B cell (primary cell): ENCODE results near the gene DNAH11. TPM values are rescaled to one million over a fixed set of nuclear protein-coding genes. Genes with fewer than 3 reads are reported as not detected.

Experiments used
- ATAC-seq: fragments of 200-7000 bp; cut with Tn5 transposase; one replicate; pipeline ENCODE4 v1.10.0; 2021; ENCODE audit warnings: low read depth, mild to moderate bottlenecking, moderate number of reproducible peaks, moderate library complexity
- CTCF ChIA-PET: fragments of 350-600 bp; sonication (Branson Sonifier 250); formaldehyde crosslinking; loops from one replicate; lab custom pipeline; 2021; ENCODE audit warnings: antibody characterized with exemption, inconsistent platforms; lab: Charles Lee
- POLR2A ChIA-PET: fragments of 350-600 bp; sonication (Branson Sonifier 250); formaldehyde crosslinking; loops from one replicate; lab custom pipeline; 2021; ENCODE audit warnings: antibody characterized with exemption; lab: Charles Lee
- DNase-seq: peaks from one replicate; pipeline ENCODE4 v3.0.0; 2013
- H2AFZ ChIP-seq: 2 replicates; pipeline ENCODE4 v1.6.1; 2012; ENCODE audit warnings: mild to moderate bottlenecking, low read depth, low read length; ENCODE audit not compliant: insufficient read depth, poor library complexity, severe bottlenecking
- H3K27ac ChIP-seq, 2 donors: 1 replicate in 1 of 2; 2 replicates in 1 of 2; pipeline ENCODE4 v1.5.1; 2012 to 2013; ENCODE audit warnings: low read length in 2 of 2, mild to moderate bottlenecking in 2 of 2, moderate library complexity in 1 of 2
- H3K27me3 ChIP-seq, 4 experiments: fragments of 200-600 bp in 1 of 4; sonication (generic) in 1 of 4; replicated peaks in 1 of 4; 1 replicate in 2 of 4; 2 replicates in 2 of 4; pipeline versions ENCODE4 v1.6.1 to v1.7.0; 2013 to 2016; ENCODE audit warnings: low read length in 3 of 4, mild to moderate bottlenecking in 2 of 4, mixed read lengths in 1 of 4, moderate library complexity in 1 of 4; ENCODE audit not compliant: insufficient read depth in 4 of 4, control insufficient read depth in 3 of 4; ENCODE audit errors: control extremely low read depth in 1 of 4
- H3K36me3 ChIP-seq, 2 experiments: replicated peaks in 1 of 2; 1 replicate in 1 of 2; 2 replicates in 1 of 2; pipeline versions ENCODE4 v1.6.1 to v1.7.1; 2013; ENCODE audit warnings: low read length in 1 of 2; ENCODE audit not compliant: insufficient read depth in 2 of 2, control insufficient read depth in 1 of 2; ENCODE audit errors: control extremely low read depth in 1 of 2, extremely low read depth in 1 of 2
- H3K4me1 ChIP-seq, 2 donors: fragments of 200-600 bp in 1 of 2; sonication (generic) in 1 of 2; 1 replicate in 1 of 2; 2 replicates in 1 of 2; pipeline versions ENCODE4 v1.5.1 to v1.6.1; 2013 to 2017; ENCODE audit warnings: low read length in 2 of 2; ENCODE audit not compliant: control insufficient read depth in 2 of 2, insufficient read depth in 2 of 2
- H3K4me2 ChIP-seq: replicated peaks from 2 replicates; pipeline ENCODE3; 2012; ENCODE audit warnings: mild to moderate bottlenecking, low read depth, low read length; ENCODE audit not compliant: poor library complexity, severe bottlenecking
- H3K4me3 ChIP-seq, 5 experiments: fragments of 200-600 bp in 1 of 5; sonication (generic) in 1 of 5; 1 replicate in 3 of 5; 2 replicates in 2 of 5; pipeline versions ENCODE4 v1.5.1 to v1.7.0; 2011 to 2016; ENCODE audit warnings: low read length in 4 of 5, mild to moderate bottlenecking in 4 of 5, low read depth in 2 of 5, control low read depth in 1 of 5, moderate library complexity in 1 of 5; ENCODE audit not compliant: insufficient read depth in 1 of 5; ENCODE audit errors: control extremely low read depth in 1 of 5, extremely low read depth in 1 of 5
- H3K79me2 ChIP-seq: fragments of 200-600 bp; sonication (generic); one replicate; pipeline ENCODE4 v1.6.0; 2016; ENCODE audit warnings: low read length; ENCODE audit not compliant: control insufficient read depth, insufficient read depth
- H3K9ac ChIP-seq: fragments of 200-600 bp; sonication (generic); 2 replicates; pipeline ENCODE4 v1.6.1; 2017; ENCODE audit warnings: mild to moderate bottlenecking, low read length, moderate library complexity
- H3K9me3 ChIP-seq, 3 donors: one replicate each; pipeline versions ENCODE4 v1.6.1 to v1.7.1; 2013; ENCODE audit warnings: low read length in 2 of 3; ENCODE audit not compliant: control insufficient read depth in 2 of 3, insufficient read depth in 1 of 3; ENCODE audit errors: control extremely low read depth in 1 of 3
- H4K20me1 ChIP-seq: 2 replicates; pipeline ENCODE4 v1.6.0; 2012; ENCODE audit warnings: mild to moderate bottlenecking, low read length; ENCODE audit not compliant: insufficient read depth, control insufficient read depth, poor library complexity, severe bottlenecking
- H3K27ac Mint-ChIP-seq: one replicate; pipeline ENCODE4 v1.8.0; 2021; ENCODE audit warnings: mixed read lengths
- H3K27me3 Mint-ChIP-seq: one replicate; pipeline ENCODE4 v1.8.0; 2021; ENCODE audit warnings: mixed read lengths
- H3K4me1 Mint-ChIP-seq: one replicate; pipeline ENCODE4 v1.8.0; 2021; ENCODE audit warnings: mixed read lengths
- H3K4me3 Mint-ChIP-seq: one replicate; pipeline ENCODE4 v1.8.0; 2021; ENCODE audit warnings: mixed read lengths
- H3K9me3 Mint-ChIP-seq: one replicate; pipeline ENCODE4 v1.8.0; 2022; ENCODE audit warnings: mixed read lengths; ENCODE audit not compliant: insufficient read depth
- EZH2 ChIP-seq: IDR thresholded peaks from 2 replicates; pipeline ENCODE4 v1.6.1; 2012; ENCODE audit warnings: borderline replicate concordance, low read depth, mild to moderate bottlenecking, moderate library complexity, low read length; ENCODE audit not compliant: insufficient read depth, poor library complexity, severe bottlenecking
- WGBS: methylation state at CpG from one replicate; pipeline ENCODE4 v1.1.5; 2013; ENCODE audit warnings: missing lambda C conversion rate; ENCODE audit not compliant: insufficient coverage; 5-methylcytosine and 5-hydroxymethylcytosine counted together
- intact Hi-C: fragments of 100-400 bp; cut with micrococcal nuclease; formaldehyde crosslinking; loops from one replicate; pipeline ENCODE4 v1.10.0; 2022
- polyA plus RNA-seq: library from polyadenylated mRNA; depleted of rRNA; stranded (reverse); fragments of >200 nt; gene quantifications from 2 replicates; pipeline ENCODE4 v1.2.3, GENCODE V29; 2012
- total RNA-seq, 2 donors: library from RNA; stranded (reverse); fragments of 120-200 nt in 1 of 2; gene quantifications; 1 replicate in 1 of 2; 2 replicates in 1 of 2; pipeline versions ENCODE4 v1.2.3 to v1.2.4, GENCODE V29; 2013 to 2022
- TF ChIP-seq, protein P1 (sequence below): fragments of 200-600 bp; IDR thresholded peaks from one replicate; pipeline ENCODE4 v1.8.0; 2022; ENCODE audit warnings: antibody characterized with exemption, mild to moderate bottlenecking

Gene DNAH11
- total and polyA plus RNA-seq, 2 donors (not counting 1 experiment from before 2014, with no cell fraction given): not detected

DNA sequence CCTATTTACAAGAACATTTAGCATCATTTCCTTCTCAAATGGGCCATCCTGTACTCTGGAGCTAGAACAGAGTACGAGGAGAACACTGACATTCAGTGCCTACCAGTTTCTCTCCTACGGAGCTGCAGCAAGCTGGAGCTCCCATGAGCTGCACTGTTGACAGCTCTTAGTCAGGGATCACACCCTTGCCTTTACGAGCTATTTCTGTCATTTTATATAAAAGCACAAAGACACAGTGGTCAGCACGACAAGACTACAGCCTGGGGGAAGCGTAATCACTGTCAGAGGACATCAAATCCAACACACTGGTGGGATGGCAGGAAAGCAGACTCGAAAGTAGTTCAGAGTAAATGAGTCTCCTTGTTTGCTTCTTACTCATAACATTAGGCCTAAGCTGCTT lies 400.1 kb downstream of the DNAH11 start:
- peak overlapping the region; percentile 71 for H3K27ac Mint-ChIP-seq
- H3K9ac ChIP-seq: peak overlapping the region; percentile 40
- peak overlapping the region; percentile 67 for H3K4me3 Mint-ChIP-seq

DNA sequence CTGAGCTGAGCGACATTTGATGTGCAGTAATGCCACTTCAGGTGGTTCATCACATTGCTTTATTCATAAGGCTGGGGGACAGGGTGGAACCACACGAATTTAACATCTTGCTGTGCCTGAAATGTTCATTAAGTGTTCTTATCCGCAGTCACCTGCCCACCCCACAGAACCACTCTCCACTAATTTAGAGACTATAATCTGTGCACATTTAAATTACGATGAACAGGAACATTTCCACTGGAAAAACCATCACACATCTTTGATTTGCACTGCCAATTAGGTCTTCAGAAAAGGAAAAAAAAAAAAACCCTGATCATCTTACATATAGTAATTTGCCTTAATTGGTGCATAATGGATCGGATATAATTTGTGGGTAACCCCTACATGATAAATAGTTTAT lies 400.6 kb downstream of the DNAH11 start:
- H2AFZ ChIP-seq: no peak overlapping the region
- H3K27me3 ChIP-seq: no peaks in the 10 kb centered on the region
- H3K36me3 ChIP-seq: peaks cover 0 to 15% of the 10 kb centered on the region in 2 experiments
- peak overlapping the region in 2 of 5 experiments; percentile 74 to 94 for H3K4me3 ChIP-seq
- H3K27ac ChIP-seq: peak overlapping the region in 1 of 2 donors; percentile 97
- peak overlapping the region; percentile 90 for H3K9ac ChIP-seq
- TF ChIP-seq, protein P1, sequence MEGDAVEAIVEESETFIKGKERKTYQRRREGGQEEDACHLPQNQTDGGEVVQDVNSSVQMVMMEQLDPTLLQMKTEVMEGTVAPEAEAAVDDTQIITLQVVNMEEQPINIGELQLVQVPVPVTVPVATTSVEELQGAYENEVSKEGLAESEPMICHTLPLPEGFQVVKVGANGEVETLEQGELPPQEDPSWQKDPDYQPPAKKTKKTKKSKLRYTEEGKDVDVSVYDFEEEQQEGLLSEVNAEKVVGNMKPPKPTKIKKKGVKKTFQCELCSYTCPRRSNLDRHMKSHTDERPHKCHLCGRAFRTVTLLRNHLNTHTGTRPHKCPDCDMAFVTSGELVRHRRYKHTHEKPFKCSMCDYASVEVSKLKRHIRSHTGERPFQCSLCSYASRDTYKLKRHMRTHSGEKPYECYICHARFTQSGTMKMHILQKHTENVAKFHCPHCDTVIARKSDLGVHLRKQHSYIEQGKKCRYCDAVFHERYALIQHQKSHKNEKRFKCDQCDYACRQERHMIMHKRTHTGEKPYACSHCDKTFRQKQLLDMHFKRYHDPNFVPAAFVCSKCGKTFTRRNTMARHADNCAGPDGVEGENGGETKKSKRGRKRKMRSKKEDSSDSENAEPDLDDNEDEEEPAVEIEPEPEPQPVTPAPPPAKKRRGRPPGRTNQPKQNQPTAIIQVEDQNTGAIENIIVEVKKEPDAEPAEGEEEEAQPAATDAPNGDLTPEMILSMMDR: no peak
- no peak for DNase-seq
- Mint-ChIP-seq H3K27ac (peak overlapping the region; percentile 71), H3K9me3 (no peaks in the 10 kb centered on the region), H3K4me3 (peak overlapping the region; percentile 67), H3K4me1 (peaks cover 81% of the 10 kb centered on the region), H3K27me3 (no peaks in the 10 kb centered on the region)
- no peaks in the 10 kb centered on the region for H3K9me3 ChIP-seq
- no peak for ATAC-seq
- ChIA-PET CTCF (interaction anchor here (1.0 to 2.4 kb wide), 4 partner anchors 23 to 139 kb away, joined by 3 to 9 read pairs (median 6); no protein-coding TSS in a partner anchor), POLR2A (interaction anchor here (0.6 kb wide), 1 partner anchor 1397 kb away, joined by 4 read pairs; no protein-coding TSS in a partner anchor)
- 84% methylated on average over 3 of the region's 5 CpGs for WGBS
- H4K20me1 ChIP-seq: no peaks in the 10 kb centered on the region
- intact Hi-C loops: loop anchor here (10.0 kb wide), 2 partner anchors 141 to 1071 kb away; partner anchors contain the start of gene HYCC1
- peaks cover 78 to 85% of the 10 kb centered on the region in 2 donors for H3K4me1 ChIP-seq
- H3K79me2 ChIP-seq: peaks cover 59% of the 10 kb centered on the region
- peak overlapping the region; percentile 95 for H3K4me2 ChIP-seq

More for the DNA sequence above, 400.1 kb downstream of the DNAH11 start:
- peaks cover 81% of the 10 kb centered on the region for H3K4me1 Mint-ChIP-seq
- Histone ChIP-seq H3K27ac (peak overlapping the region in 1 of 2 donors; percentile 86), H3K36me3 (peaks cover 0 to 19% of the 10 kb centered on the region in 2 experiments), H3K9me3 (no peaks in the 10 kb centered on the region), H4K20me1 (no peaks in the 10 kb centered on the region), H3K4me3 (peak overlapping the region in 1 of 5 experiments; percentile 18), H3K27me3 (no peaks in the 10 kb centered on the region), H2AFZ (no peak overlapping the region), H3K4me1 (peaks cover 79 to 89% of the 10 kb centered on the region in 2 donors), H3K4me2 (peak overlapping the region; percentile 95), H3K79me2 (peaks cover 64% of the 10 kb centered on the region)
- ATAC-seq: no peak
- ChIA-PET POLR2A (interaction anchor here (0.6 kb wide), 1 partner anchor 1398 kb away, joined by 4 read pairs; no protein-coding TSS in a partner anchor), CTCF (interaction anchor here (1.0 to 2.3 kb wide), 2 partner anchors 23 to 58 kb away, joined by 3 to 8 read pairs; no protein-coding TSS in a partner anchor)
- H3K9me3 Mint-ChIP-seq: no peaks in the 10 kb centered on the region
- DNase-seq: no peak
- 88% methylated on average over 5 of the region's 6 CpGs for WGBS
- intact Hi-C loops: loop anchor here (10.0 kb wide), 2 partner anchors 142 to 1072 kb away; partner anchors contain the start of gene HYCC1
- TF ChIP-seq, protein P1: no peak
- no peak for TF ChIP-seq EZH2
- no peaks in the 10 kb centered on the region for H3K27me3 Mint-ChIP-seq
